ENCODE data around the gene ANTXR1. TPM values are rescaled to one million over a fixed set of nuclear protein-coding genes. Genes with fewer than 3 reads are reported as not detected.

Gene ANTXR1
- total RNA-seq, 3 donors from 2014 or later (not counting 1 experiment from before 2014, with no cell fraction given) = not detected

- Histone ChIP-seq H3K36me3 (ENCODE audit: control insufficient read depth, insufficient read depth, low read length) (no peaks in the 10 kb centered on the region), H3K4me3 (ENCODE audit: low read length) (no peak overlapping the region), H3K27me3 (ENCODE audit: control insufficient read depth, insufficient read depth, low read length) (no peaks in the 10 kb centered on the region), H3K27ac (ENCODE audit: low read length) (no peak overlapping the region), H3K4me1 (ENCODE audit: control insufficient read depth, insufficient read depth, low read length) (no peaks in the 10 kb centered on the region), H3K9me3 (ENCODE audit: control insufficient read depth, insufficient read depth, low read length) (no peaks in the 10 kb centered on the region)
- Mint-ChIP-seq H3K36me3 (no peaks in the 10 kb centered on the region), H3K27ac (no peak overlapping the region), H3K4me1 (no peaks in the 10 kb centered on the region), H3K27me3 (ENCODE audit: low read depth in 2 of 2) (peaks cover 28 to 47% of the 10 kb centered on the region in 2 donors), H3K4me3 (no peak overlapping the region), H3K9me3 (no peaks in the 10 kb centered on the region)
- no peak for ATAC-seq
- no peak for TF ChIP-seq CTCF (IDR thresholded peaks at IDR 0.05)
- intact Hi-C loops (cut with micrococcal nuclease) = no loop called here
- DNase-seq = no peak
- WGBS (ENCODE audit: insufficient coverage) = 82% methylated on average over 11 of the region's 11 CpGs
These were observed 156.8 kb downstream of the ANTXR1 start for GRCh38 chr2:69169655-69170389.

- H3K4me3 Mint-ChIP-seq = no peak overlapping the region
- peaks cover 25 to 47% of the 10 kb centered on the region in 2 donors for H3K27me3 Mint-ChIP-seq (ENCODE audit: low read depth in 2 of 2)
These were observed 157.7 kb downstream of the ANTXR1 start for GRCh38 chr2:69170661-69171060.

GRCh38 chr2:69171116-69171896 is 158.3 kb downstream of the ANTXR1 start:
- no peak overlapping the region for H3K27ac ChIP-seq (ENCODE audit: low read length)
- DNase-seq = no peak
- Mint-ChIP-seq H3K27ac (no peak overlapping the region), H3K4me1 (no peaks in the 10 kb centered on the region), H3K4me3 (no peak overlapping the region), H3K9me3 (no peaks in the 10 kb centered on the region), H3K27me3 (ENCODE audit: low read depth in 2 of 2) (peaks cover 25 to 47% of the 10 kb centered on the region in 2 donors), H3K36me3 (no peaks in the 10 kb centered on the region)
- H3K4me1 ChIP-seq (ENCODE audit: control insufficient read depth, insufficient read depth, low read length) = no peaks in the 10 kb centered on the region
- H3K9me3 ChIP-seq (ENCODE audit: control insufficient read depth, insufficient read depth, low read length) = no peaks in the 10 kb centered on the region
- no peak overlapping the region for H3K4me3 ChIP-seq (ENCODE audit: low read length)
- no peak for TF ChIP-seq CTCF (IDR thresholded peaks at IDR 0.05)
- 82% methylated on average over 4 of the region's 5 CpGs for WGBS (ENCODE audit: insufficient coverage)
- H3K27me3 ChIP-seq (ENCODE audit: control insufficient read depth, insufficient read depth, low read length) = no peaks in the 10 kb centered on the region
- ATAC-seq = no peak
- no peaks in the 10 kb centered on the region for H3K36me3 ChIP-seq (ENCODE audit: control insufficient read depth, insufficient read depth, low read length)
- intact Hi-C loops (cut with micrococcal nuclease) = no loop called here

More at GRCh38 chr2:69170661-69171060, 157.7 kb downstream of the ANTXR1 start:
- Mint-ChIP-seq H3K27ac (no peak overlapping the region), H3K9me3 (no peaks in the 10 kb centered on the region), H3K36me3 (no peaks in the 10 kb centered on the region), H3K4me1 (no peaks in the 10 kb centered on the region)
- ATAC-seq (no peak), DNase-seq (no peak)
- Histone ChIP-seq H3K27ac (ENCODE audit: low read length) (no peak overlapping the region), H3K36me3 (ENCODE audit: control insufficient read depth, insufficient read depth, low read length) (no peaks in the 10 kb centered on the region), H3K4me3 (ENCODE audit: low read length) (no peak overlapping the region), H3K27me3 (ENCODE audit: control insufficient read depth, insufficient read depth, low read length) (no peaks in the 10 kb centered on the region), H3K4me1 (ENCODE audit: control insufficient read depth, insufficient read depth, low read length) (no peaks in the 10 kb centered on the region), H3K9me3 (ENCODE audit: control insufficient read depth, insufficient read depth, low read length) (no peaks in the 10 kb centered on the region)
- 80% methylated on average over 3 of the region's 3 CpGs for WGBS (ENCODE audit: insufficient coverage)
- no peak for TF ChIP-seq CTCF (IDR thresholded peaks at IDR 0.05)
- intact Hi-C loops (cut with micrococcal nuclease) = no loop called here
